NCI-H446 treated with DMSO at 0.1 percent for 48 hours (cell line): ENCODE results near the gene ZP3.
"Not testable (repeated sequence)": the region's sequence is repeated elsewhere in the genome, so short reads cannot be mapped to it uniquely, and the experiment has no call there.

Source experiments
- DNase-seq: peaks from one replicate; lab custom pipeline; 2025; lab: John Stamatoyannopoulos, UW

ZP3 gene

GRCh38 chr7:76424413-76425111 lies at the start of gene ZP3:
ZP3 (plus strand) TSS chr7:76424950; CDS start chr7:76424965, 15 bp downstream.
- no peak for DNase-seq

DNA sequence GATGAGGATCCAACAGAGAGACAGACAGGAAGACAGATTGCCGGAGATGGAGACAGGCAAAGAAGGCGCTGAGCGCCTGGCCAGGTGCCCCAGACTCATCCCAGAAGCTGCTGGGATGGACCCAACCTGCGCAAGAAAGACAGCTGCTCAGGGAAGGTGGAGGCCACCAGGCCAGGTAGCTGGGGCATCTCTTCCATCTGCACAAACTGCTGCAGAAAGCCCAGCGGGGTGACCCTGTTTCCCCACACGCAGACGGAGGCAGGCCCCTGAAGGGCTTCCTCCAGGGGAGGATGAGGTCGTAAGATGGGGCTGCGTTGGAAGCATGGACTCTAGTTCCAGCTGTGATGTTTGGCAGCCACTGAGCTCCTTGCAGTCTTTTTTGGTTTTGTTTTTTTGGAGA lies 49.5 kb upstream of the ZP3 start:
- DNase-seq: no peak

GRCh38 chr7:76377186-76377918 lies 47.4 kb upstream of the ZP3 start:
- no peak for DNase-seq

- DNase-seq: no peak
Measured at GRCh38 chr7:76380623-76380966, 44.2 kb upstream of the ZP3 start.

DNA sequence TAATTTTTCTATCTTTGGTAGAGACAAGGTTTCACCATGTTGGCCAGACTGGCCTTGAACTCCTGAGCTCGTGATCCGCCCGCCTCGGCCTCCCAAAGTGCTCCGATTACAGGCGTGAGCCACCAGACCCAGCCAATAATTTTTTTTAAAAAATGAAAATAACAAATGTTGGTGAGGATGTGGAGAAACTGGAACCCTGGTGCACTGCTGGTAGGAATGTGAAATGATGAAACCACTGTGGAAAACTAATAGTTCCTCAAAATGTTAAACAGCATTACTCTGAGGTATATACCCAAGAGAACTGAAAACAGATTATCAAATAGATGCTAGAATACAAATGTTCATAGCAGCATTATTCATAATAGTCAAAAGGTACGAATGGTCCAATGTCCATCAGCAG lies 42.9 kb upstream of the ZP3 start:
- no peak for DNase-seq

DNA sequence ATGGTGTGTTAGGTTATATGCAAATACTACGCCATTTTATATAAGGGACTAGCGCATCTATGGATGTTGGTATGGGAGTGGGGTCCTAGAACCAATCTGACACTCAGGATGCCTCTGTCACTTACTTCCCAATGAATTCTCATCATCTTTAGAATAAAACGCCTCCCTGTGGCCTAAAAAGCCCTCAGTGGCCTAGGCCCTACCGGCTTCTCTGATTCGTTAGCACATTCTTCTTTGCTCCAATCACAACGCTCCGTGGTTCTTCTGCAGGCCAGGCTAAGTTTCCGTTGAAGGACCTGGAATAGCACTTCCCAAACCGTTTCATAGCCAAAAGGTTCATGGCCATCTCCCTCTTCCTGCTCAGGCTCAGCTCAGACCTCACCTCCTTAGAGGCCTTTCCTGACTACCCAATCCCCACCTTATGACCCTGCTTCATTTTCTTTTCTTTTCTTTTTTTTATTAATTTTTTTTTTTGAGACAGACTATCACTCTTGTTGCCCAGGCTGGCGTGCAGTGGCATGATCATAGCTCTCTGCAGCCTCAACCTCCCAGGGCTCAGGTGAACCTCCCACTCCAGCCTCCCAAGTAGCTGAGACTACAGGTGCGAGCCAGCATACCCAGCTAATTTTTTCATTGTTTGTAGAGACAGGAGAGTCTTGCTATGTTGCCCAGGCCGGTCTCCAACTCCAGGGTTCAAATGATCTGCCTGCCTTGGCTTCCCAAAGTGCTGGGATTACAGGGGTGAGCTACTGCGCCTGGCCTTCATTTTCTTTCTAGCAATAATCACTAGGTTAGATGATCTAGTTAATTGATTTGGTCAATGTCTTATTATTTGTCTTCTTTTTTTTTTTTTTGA lies 41.4 kb upstream of the ZP3 start:
- DNase-seq: no peak

- no peak for DNase-seq
Measured at GRCh38 chr7:76386691-76387260, 38.0 kb upstream of the ZP3 start.

DNA sequence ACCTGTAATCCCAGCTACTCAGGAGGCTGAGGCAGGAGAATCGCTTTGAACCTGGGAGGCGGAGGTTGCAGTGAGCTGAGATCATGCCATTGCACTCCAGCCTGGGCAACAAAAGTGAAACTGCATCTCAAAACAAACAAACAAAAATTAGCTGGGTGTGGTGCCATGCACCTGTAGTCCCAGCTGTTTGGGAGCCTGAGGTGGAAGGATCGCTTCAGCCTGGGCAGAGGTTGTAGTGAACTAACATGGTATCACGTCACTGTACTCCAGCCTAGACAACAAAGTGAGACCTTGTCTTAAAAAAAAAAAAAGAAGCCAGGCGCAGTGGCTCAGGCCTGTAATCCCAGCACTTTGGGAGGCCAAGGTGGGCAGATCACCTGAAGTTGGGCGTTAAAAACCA lies 37.0 kb upstream of the ZP3 start:
- DNase-seq: not testable (repeated sequence)

DNA sequence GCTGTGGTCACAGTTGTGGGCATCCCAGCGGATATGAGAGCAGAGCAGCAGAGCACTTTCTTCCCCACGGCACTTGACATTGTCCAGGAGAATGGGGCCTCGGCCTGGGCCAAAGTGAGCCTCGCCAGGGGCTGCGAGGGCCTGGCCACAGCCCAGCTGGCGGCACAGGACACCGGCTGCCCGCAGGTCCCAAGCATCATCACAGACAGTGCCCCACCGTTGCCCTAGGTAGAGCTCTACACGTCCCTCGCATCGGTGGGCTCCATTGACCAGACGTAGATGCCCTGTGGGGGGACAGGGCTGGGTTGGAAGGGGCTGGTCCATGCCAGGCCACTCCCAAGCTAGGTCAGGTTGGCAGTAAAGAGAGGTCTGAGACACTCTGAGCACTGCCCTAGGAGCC lies 34.7 kb upstream of the ZP3 start:
- no peak for DNase-seq

DNA sequence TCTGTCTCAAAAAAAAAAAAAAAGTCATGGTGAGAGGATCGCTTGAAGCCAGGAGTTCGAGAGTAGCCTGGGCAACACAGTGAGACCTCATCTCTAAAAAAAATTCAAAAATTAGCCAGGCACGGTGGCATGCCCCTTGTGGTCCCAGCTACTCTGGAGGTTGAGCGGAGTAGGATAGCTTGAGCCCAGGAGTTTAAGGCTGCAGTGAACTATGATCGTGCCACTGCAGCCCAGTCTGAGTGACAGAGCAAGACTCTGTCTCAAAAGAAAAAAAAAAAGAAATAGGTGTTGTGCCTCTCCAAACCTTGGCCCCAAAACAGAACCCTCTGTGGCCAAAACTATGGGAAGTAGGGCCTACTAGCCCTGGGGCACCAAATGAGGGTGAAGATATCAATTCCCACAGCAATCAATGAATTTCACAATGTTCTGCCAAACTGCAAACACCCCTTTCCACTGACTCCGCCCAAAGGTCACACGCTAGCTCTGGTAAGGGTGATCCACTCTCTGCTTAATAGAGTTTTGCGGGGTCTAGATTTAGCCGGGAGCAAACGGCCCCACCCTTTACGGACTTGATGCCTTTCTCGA lies 32.1 kb upstream of the ZP3 start:
- no peak for DNase-seq

- peak; percentile 17 for DNase-seq
Measured at GRCh38 chr7:76393116-76394031, 31.4 kb upstream of the ZP3 start.

DNA sequence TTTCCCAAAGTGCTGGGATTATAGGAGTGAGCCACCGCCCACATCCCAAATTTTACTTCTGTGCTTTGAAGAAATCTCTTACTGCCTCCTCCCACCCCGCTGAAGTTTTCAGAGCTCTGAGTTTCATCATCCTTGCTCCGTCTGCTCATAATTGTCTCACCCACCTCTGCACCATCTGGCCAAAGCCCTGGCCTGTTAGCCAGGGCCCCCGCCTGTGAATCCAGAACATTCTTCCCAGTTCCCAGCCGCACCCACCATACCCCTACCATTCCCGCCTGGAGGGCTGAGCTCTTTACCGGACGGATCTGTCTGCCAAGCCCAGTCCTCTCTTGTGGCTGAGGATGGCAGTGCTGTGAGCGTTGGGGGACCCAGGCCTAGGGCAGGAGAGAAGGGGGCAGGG lies 29.8 kb upstream of the ZP3 start:
- no peak for DNase-seq

DNA sequence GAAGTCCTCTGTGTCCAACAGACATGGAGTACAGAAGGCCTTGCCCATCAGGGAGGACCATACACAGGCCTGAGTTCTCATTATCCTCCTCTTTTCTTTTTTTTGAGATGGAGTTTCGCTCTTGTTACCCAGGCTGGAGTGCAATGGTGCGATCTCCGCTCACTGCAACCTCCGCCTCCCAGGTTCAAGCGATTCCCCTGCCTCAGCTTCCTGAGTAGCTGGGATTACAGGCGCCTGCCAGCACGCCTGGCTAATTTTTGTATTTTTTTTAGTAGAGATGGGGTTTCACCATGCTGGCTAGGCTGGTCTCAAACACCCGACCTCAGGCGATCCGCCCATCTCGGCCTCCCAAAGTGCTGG lies 29.2 kb upstream of the ZP3 start:
- not testable (repeated sequence) for DNase-seq

DNA sequence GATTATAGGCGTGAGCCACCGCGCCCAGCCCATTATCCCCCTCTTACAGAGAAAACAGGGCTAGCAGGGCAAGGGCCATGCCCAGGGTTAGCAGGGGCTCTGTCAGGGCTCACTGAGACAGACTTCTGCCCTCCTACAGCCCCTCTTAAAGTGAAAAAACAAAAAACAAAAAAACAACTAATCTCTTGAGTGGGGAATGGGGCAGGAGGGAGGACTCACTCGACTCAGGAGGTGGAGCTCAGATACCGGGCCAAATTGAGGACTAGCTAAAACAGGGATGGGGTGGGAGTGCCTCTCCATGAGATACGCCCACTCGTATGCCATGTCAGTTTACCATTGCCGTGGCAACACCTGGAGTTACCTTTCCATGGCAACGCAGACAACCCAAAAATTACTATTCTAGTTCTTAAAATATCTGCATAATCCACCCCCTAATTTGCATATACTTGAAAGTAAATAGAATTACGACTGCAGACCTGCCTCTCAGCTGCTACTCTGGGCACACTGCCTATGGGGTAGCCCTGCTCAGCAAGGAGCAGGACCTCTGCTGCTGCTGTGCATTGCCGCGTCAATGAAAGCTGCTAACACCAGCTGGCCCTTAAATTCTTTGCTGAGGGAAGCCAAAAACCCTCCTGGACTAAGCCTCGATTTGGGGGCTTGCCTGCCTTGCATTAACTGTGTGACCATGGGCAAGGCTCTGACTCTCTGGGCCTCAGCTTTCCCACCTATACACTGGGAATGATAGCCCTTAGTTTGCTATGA lies 28.6 kb upstream of the ZP3 start:
- peak; percentile 11 for DNase-seq

- DNase-seq: no peak
Measured at GRCh38 chr7:76396864-76397263, 27.9 kb upstream of the ZP3 start.

- no peak for DNase-seq
Measured at GRCh38 chr7:76397409-76398183, 27.2 kb upstream of the ZP3 start.

GRCh38 chr7:76400248-76400647 lies 24.5 kb upstream of the ZP3 start:
- no peak for DNase-seq

GRCh38 chr7:76403097-76403496 lies 21.7 kb upstream of the ZP3 start:
- DNase-seq: not testable (repeated sequence)

- DNase-seq: no peak
Measured at GRCh38 chr7:76403780-76404494, 20.8 kb upstream of the ZP3 start.
